Stimulated activated effector memory CD8-positive, alpha-beta T cell treated with anti-CD3 and anti-CD28 coated beads, Interleukin-12 subunit alpha, Interleukin-12 subunit beta, amount 100 ng/mL, for 72 hours (primary cell): ENCODE measurements around the gene PDGFRB.

Experiments
- ATAC-seq: fragments of 150-1000 bp; cut with Tn5 transposase; 2 replicates; pipeline ENCODE4 v1.10.0; 2021
- DNase-seq, 2 donors: peaks; one replicate each; pipeline ENCODE4 v3.0.0; 2021 to 2022; ENCODE audit warnings: low spot score in 2 of 2
- H3K27ac Mint-ChIP-seq: one replicate; pipeline ENCODE4 v1.8.0; 2022; ENCODE audit warnings: mild to moderate bottlenecking, mixed read lengths
- H3K36me3 Mint-ChIP-seq: one replicate; pipeline ENCODE4 v1.8.0; 2022; ENCODE audit warnings: mild to moderate bottlenecking, mixed read lengths
- H3K4me1 Mint-ChIP-seq: one replicate; pipeline ENCODE4 v1.8.0; 2022; ENCODE audit warnings: mixed read lengths
- H3K4me3 Mint-ChIP-seq: one replicate; pipeline ENCODE4 v1.8.0; 2022; ENCODE audit warnings: mild to moderate bottlenecking, mixed read lengths
- H3K9me3 Mint-ChIP-seq: one replicate; pipeline ENCODE4 v1.8.0; 2022; ENCODE audit warnings: mixed read lengths

The PDGFRB gene

GRCh38 chr5:150155258-150156026 is at the start of gene PDGFRB:
Gene PDGFRB, minus strand, starts transcription at chr5:150155845. Its CDS starts 18,798 bp downstream, at chr5:150137047.
- Mint-ChIP-seq H3K4me3 (peak within 1 kb of the TSS; percentile 84), H3K36me3 (no peaks in the 10 kb centered on the region), H3K4me1 (peaks cover 34% of the 10 kb centered on the region), H3K27ac (peak within 1 kb of the TSS; percentile 88), H3K9me3 (no peaks in the 10 kb centered on the region)
- ATAC-seq (peak; percentile 70), DNase-seq (peak; percentile 19 to 60)

DNA sequence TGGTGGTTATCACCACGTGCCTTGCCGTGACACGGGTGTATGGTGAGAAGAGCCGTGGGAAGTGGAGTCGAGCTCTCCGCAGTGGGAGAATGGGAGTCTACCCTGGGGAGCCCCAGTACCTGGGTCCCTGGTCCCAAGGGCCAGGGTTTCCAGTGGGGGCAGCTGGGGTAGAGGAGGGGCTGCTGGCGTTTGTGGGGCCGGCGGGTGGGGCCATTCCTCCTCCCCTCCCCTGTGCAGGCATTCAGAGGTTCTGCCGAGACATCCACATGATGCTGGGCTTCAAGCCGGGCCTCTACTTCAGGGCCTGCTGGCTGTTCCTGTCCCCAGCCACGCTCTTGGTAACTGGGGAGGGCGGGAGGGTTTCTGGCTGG is 48.9 kb upstream of the PDGFRB start:
- H3K4me1 Mint-ChIP-seq = peaks cover 23% of the 10 kb centered on the region
- no peak overlapping the region for H3K27ac Mint-ChIP-seq
- no peak for ATAC-seq
- H3K9me3 Mint-ChIP-seq = no peaks in the 10 kb centered on the region
- no peaks in the 10 kb centered on the region for H3K36me3 Mint-ChIP-seq
- no peak overlapping the region for H3K4me3 Mint-ChIP-seq
- no peak for DNase-seq

DNA sequence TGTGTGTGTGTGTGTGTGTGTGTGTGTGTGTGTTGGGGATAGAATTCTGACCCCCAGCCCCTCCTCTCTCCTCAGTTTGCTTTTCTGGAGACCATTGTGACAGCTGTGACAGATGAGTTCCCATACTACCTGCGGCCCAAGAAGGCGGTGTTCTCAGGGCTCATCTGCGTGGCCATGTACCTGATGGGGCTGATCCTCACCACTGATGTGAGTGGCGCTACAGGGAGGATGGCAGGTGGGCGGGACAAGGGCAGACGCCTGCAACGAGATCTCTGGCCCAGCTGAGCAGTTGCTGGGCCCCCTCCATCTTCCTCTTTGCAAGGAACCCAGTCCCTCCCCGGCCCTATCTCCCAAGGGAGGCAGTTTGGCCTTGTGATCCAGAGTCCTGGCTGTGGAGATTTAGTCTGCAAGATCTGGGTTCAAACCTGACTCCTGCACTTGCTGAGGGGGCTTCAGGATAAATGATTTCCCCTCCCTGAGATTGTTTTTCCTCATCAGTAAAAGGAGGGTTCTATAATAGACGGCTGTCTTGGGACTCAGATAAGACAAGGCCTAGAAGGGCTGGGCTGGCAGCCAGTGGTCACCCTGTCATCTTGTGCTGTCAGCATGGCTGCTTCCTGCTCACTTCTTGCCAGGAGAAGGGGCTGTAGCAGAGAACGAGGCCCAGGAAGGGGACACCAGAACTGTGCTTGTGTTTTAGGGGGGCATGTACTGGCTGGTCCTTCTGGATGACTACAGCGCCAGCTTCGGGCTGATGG is 48.4 kb upstream of the PDGFRB start:
- Mint-ChIP-seq H3K9me3 (no peaks in the 10 kb centered on the region), H3K36me3 (no peaks in the 10 kb centered on the region), H3K27ac (no peak overlapping the region), H3K4me3 (no peak overlapping the region), H3K4me1 (peaks cover 17% of the 10 kb centered on the region)
- DNase-seq (no peak), ATAC-seq (no peak)

DNA sequence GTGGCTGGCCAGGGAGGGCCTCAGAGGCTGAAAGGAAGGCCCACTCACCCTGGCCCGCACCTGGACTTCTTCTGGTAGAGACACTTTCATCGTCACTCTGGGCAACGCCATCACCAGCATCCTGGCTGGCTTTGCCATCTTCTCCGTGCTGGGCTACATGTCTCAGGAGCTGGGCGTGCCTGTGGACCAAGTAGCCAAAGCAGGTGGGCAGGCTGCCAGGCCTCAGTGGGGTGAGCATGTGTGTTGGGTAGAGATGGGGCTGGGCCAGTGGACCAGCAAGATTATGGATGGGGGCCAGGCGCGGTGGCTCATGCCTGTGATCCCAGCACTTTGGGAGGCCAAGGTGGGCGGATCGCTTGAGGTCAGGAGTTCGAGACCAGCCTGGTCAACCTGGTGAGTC is 46.9 kb upstream of the PDGFRB start:
- no peaks in the 10 kb centered on the region for H3K9me3 Mint-ChIP-seq
- H3K4me3 Mint-ChIP-seq = no peak overlapping the region
- H3K27ac Mint-ChIP-seq = no peak overlapping the region
- no peak for DNase-seq
- H3K36me3 Mint-ChIP-seq = no peaks in the 10 kb centered on the region
- H3K4me1 Mint-ChIP-seq = peaks cover 6% of the 10 kb centered on the region
- ATAC-seq = no peak

- ATAC-seq = no peak
- no peak for DNase-seq
- H3K4me3 Mint-ChIP-seq = no peak overlapping the region
- no peak overlapping the region for H3K27ac Mint-ChIP-seq
- H3K9me3 Mint-ChIP-seq = no peaks in the 10 kb centered on the region
- H3K36me3 Mint-ChIP-seq = no peaks in the 10 kb centered on the region
- no peaks in the 10 kb centered on the region for H3K4me1 Mint-ChIP-seq
Measured at GRCh38 chr5:150197476-150197875, 41.8 kb upstream of the PDGFRB start.

DNA sequence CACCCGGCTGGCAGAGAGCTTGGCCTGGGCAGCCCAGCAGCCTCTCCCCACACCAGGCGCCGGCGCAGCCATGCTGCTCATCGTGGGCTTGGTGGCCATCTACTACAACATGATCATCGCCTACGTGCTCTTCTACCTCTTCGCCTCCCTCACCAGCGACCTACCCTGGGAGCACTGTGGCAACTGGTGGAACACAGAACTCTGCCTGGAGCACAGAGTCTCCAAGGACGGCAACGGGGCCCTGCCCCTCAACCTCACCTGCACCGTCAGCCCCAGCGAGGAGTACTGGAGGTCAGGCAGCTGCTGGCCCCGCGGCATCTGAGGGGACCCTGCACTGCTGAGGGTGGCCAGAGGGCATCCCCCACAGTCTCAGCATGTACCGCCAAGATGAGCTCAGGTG is 41.3 kb upstream of the PDGFRB start:
- ATAC-seq = no peak
- H3K36me3 Mint-ChIP-seq = no peaks in the 10 kb centered on the region
- H3K4me3 Mint-ChIP-seq = no peak overlapping the region
- DNase-seq = no peak
- H3K9me3 Mint-ChIP-seq = no peaks in the 10 kb centered on the region
- no peak overlapping the region for H3K27ac Mint-ChIP-seq
- H3K4me1 Mint-ChIP-seq = no peaks in the 10 kb centered on the region

- no peak for ATAC-seq
- Mint-ChIP-seq H3K4me1 (no peaks in the 10 kb centered on the region), H3K27ac (no peak overlapping the region), H3K9me3 (no peaks in the 10 kb centered on the region), H3K36me3 (no peaks in the 10 kb centered on the region), H3K4me3 (no peak overlapping the region)
- DNase-seq = no peak
Measured at GRCh38 chr5:150196514-150196913, 40.9 kb upstream of the PDGFRB start.

- no peaks in the 10 kb centered on the region for H3K4me1 Mint-ChIP-seq
- H3K36me3 Mint-ChIP-seq = no peaks in the 10 kb centered on the region
- no peaks in the 10 kb centered on the region for H3K9me3 Mint-ChIP-seq
- no peak for ATAC-seq
- H3K27ac Mint-ChIP-seq = no peak overlapping the region
- DNase-seq = no peak
- no peak overlapping the region for H3K4me3 Mint-ChIP-seq
Measured at GRCh38 chr5:150195736-150196485, 40.3 kb upstream of the PDGFRB start.

DNA sequence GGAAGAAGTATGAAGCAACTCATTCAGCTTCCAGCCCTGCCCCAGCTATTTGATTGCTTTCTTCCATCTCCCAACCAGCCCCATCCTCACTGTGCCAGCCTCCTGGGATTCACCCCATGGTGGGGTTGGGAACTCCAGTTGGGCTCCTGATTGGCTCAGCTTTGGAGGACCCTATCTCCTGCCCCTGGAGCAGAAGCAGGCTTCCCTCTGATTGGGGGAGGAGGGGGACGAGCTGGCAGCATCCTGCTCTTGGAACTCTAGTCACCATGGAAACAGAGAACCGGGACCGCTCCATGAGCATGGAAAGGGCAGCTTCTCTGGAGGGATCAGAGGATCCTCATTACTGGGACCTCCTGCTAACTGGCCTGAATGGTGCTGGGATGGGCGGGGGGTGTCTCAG is 36.8 kb upstream of the PDGFRB start:
- H3K4me3 Mint-ChIP-seq = no peak overlapping the region
- no peak overlapping the region for H3K27ac Mint-ChIP-seq
- H3K9me3 Mint-ChIP-seq = no peaks in the 10 kb centered on the region
- ATAC-seq = no peak
- no peak for DNase-seq
- H3K36me3 Mint-ChIP-seq = no peaks in the 10 kb centered on the region
- no peaks in the 10 kb centered on the region for H3K4me1 Mint-ChIP-seq

DNA sequence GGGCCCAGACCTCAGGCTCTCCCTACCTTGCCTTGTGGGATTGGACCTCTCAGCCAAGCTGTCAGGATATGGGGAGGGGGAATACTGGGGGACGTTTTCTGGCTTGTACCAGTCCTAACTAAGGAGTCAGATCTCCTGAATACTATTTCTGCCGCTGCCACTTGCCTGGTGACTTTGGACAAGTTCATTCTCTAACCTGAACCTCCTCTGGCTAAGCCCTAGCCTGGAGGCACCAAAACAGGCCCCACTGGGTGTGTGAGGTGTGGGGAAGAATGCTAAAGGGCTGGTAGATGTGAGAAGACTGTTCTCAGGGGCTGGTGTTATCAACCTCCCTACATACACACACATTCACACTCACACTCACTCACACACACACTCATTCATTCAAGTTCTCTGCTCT is 35.3 kb upstream of the PDGFRB start:
- Mint-ChIP-seq H3K9me3 (no peaks in the 10 kb centered on the region), H3K27ac (no peak overlapping the region), H3K36me3 (no peaks in the 10 kb centered on the region), H3K4me1 (no peaks in the 10 kb centered on the region), H3K4me3 (no peak overlapping the region)
- no peak for DNase-seq
- no peak for ATAC-seq

DNA sequence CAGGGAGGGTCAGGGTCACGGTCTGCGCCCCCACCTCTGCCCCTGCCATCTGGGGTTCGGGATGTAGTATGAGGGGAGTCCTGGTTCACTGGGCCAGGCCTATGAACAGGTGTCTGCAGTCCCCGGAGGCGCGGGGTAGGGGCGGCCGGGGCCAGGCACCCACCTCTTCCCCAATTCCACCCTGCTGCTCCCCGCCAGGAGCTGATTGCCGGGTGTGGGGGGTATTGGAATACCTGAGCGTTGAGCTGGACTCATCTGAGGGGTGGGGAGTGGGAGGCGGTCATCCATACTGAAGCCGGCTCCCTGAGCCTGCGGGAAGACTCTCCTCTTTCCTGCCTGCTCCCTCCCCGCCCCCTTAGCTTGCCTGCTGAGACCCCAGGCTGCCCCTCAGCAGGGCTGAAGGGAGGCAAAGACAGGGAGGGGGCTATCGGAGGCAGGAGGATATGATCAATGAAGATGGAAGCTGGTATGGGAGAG is 34.9 kb upstream of the PDGFRB start:
- Mint-ChIP-seq H3K4me3 (no peak overlapping the region), H3K36me3 (no peaks in the 10 kb centered on the region), H3K27ac (no peak overlapping the region), H3K4me1 (no peaks in the 10 kb centered on the region), H3K9me3 (no peaks in the 10 kb centered on the region)
- DNase-seq = no peak
- ATAC-seq = no peak

DNA sequence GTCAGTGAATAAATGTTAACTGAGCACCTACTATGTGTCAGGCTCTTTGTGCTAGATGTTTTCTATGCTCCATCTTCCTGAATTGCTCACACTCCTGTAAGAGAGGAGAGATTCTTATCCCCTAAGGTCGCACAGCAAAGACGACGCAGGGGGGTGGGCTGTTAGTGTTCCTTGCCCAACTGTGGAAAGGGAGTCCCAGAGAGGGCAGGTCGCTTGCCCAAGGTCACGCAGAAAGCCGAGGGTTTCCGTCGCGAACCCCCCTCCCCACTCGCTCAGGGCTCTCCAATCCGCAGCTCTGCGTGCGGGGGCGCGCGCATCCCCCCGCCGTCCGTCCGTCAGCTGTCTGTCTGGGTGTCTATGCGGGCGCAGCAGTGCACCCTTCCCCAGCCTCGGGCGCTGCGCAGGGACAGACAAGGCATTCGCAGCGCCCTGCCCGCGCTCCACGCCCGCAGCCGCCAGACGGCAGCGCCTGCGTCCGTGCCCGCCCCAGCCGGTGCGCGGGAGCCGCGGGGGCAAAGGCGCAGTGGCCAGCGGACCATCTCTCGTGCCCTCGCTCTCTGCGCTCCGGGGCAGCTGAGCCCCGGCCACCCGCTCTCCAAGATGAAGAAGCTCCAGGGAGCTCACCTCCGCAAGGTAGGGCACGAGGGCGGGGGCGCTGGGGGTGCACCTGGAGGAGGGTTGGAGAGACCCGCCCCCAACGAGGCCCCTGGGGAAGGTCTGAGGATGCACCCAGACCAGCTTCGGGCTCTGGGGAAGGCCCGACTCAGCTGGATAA is 34.3 kb upstream of the PDGFRB start, which contains the start of gene SLC6A7:
Gene SLC6A7 (plus strand): TSS at position 335 of the 775 bp plus-strand sequence. CDS start 266 bp downstream, at position 601.
- Mint-ChIP-seq H3K4me1 (no peaks in the 10 kb centered on the region), H3K4me3 (no peak within 1 kb of the TSS), H3K36me3 (no peaks in the 10 kb centered on the region), H3K27ac (no peak within 1 kb of the TSS), H3K9me3 (no peaks in the 10 kb centered on the region)
- ATAC-seq = no peak
- no peak for DNase-seq

GRCh38 chr5:150189326-150189725 is 33.7 kb upstream of the PDGFRB start:
- Mint-ChIP-seq H3K27ac (no peak overlapping the region), H3K9me3 (no peaks in the 10 kb centered on the region), H3K36me3 (no peaks in the 10 kb centered on the region), H3K4me1 (no peaks in the 10 kb centered on the region), H3K4me3 (no peak overlapping the region)
- DNase-seq (no peak), ATAC-seq (no peak)

DNA sequence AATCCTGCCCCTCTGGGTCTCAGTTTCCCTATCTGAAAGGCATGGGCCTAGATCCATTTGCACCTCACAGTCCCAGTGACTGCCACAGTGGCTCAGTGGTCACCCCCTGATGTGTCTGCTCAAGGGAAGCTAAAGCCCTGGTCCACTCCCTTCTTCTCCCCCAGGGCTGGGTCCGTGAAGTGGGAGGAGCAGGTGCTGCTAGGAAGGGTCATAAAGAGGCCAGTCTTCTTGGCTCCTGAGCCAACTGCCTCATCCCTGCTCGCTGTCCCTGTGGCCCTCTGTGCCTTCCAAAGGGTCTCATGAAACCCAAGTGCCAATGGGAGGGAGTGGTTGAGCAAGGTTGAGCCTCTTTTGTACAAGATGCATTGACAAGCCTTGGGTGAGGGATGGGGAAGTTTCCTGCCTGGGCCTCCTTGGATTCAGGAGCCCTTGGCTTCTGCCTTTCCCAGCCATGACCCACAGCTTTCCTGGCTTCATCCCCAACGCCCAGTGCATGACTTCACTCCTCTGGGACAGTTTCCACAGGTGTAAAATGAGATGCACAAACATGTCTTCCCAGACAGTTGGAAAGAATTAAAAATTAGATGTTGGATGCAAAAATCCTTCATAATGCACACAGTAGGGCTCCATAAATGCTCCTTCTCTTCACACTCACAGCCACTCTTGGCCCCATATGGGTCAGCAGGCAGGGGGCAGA is 32.6 kb upstream of the PDGFRB start:
- no peak overlapping the region for H3K4me3 Mint-ChIP-seq
- ATAC-seq (no peak), DNase-seq (no peak)
- H3K36me3 Mint-ChIP-seq = no peaks in the 10 kb centered on the region
- H3K27ac Mint-ChIP-seq = no peak overlapping the region
- H3K9me3 Mint-ChIP-seq = no peaks in the 10 kb centered on the region
- H3K4me1 Mint-ChIP-seq = no peaks in the 10 kb centered on the region
